HUES64 (cell line): Measurements from ENCODE around the gene NFS1.
"Not testable (repeated sequence)": the region's sequence is repeated elsewhere in the genome, so short reads cannot be mapped to it uniquely, and the experiment has no call there.

ENCODE experiments used
- H3K27ac ChIP-seq: 2 replicates; pipeline ENCODE4 v1.7.0; 2013; ENCODE audit warnings: low read depth, low read length, inconsistent platforms
- H3K27me3 ChIP-seq: 2 replicates; pipeline ENCODE4 v1.6.1; 2013; ENCODE audit warnings: mild to moderate bottlenecking, low read length; ENCODE audit not compliant: insufficient read depth
- H3K36me3 ChIP-seq: 2 replicates; pipeline ENCODE4 v1.6.1; 2013; ENCODE audit warnings: mild to moderate bottlenecking, low read length; ENCODE audit not compliant: insufficient read depth
- H3K4me1 ChIP-seq: 2 replicates; pipeline ENCODE4 v1.6.1; 2013; ENCODE audit warnings: mild to moderate bottlenecking, low read length, moderate library complexity; ENCODE audit not compliant: insufficient read depth
- H3K4me3 ChIP-seq: 2 replicates; pipeline ENCODE4 v1.5.1; 2013; ENCODE audit warnings: mild to moderate bottlenecking, low read length, moderate library complexity
- H3K9ac ChIP-seq: 2 replicates; pipeline ENCODE4 v1.6.1; 2013; ENCODE audit warnings: mild to moderate bottlenecking, low read depth, low read length
- H3K9me3 ChIP-seq: 2 replicates; pipeline ENCODE4 v1.6.1; 2013; ENCODE audit warnings: low read depth, low read length; ENCODE audit not compliant: insufficient read depth
- WGBS: fragments of 150-250, 120-280 bp; methylation state at CpG from one replicate; pipeline ENCODE4 v1.1.7; 2013; ENCODE audit warnings: missing lambda C conversion rate; 5-methylcytosine and 5-hydroxymethylcytosine counted together

NFS1 gene

GRCh38 chr20:35716330-35716729 lies 17.2 kb upstream of the NFS1 start:
- Histone ChIP-seq H3K9me3 (no peaks in the 10 kb centered on the region), H3K27me3 (no peaks in the 10 kb centered on the region), H3K36me3 (peaks cover 100% of the 10 kb centered on the region), H3K4me1 (no peaks in the 10 kb centered on the region), H3K27ac (no peak overlapping the region), H3K4me3 (no peak overlapping the region), H3K9ac (no peak overlapping the region)
- 97% methylated on average over 4 of the region's 4 CpGs for WGBS

GRCh38 chr20:35715652-35716051 lies 16.5 kb upstream of the NFS1 start:
- no peaks in the 10 kb centered on the region for H3K9me3 ChIP-seq
- H3K36me3 ChIP-seq = peaks cover 100% of the 10 kb centered on the region

GRCh38 chr20:35714127-35714526 lies 15.0 kb upstream of the NFS1 start:
- no peak overlapping the region for H3K9ac ChIP-seq
- H3K9me3 ChIP-seq = no peaks in the 10 kb centered on the region
- H3K27ac ChIP-seq = no peak overlapping the region
- no peak overlapping the region for H3K4me3 ChIP-seq
- H3K4me1 ChIP-seq = no peaks in the 10 kb centered on the region
- peaks cover 100% of the 10 kb centered on the region for H3K36me3 ChIP-seq
- 96% methylated on average over 4 of the region's 4 CpGs for WGBS
- no peaks in the 10 kb centered on the region for H3K27me3 ChIP-seq

More at GRCh38 chr20:35715652-35716051, 16.5 kb upstream of the NFS1 start:
- no peaks in the 10 kb centered on the region for H3K4me1 ChIP-seq
- no peaks in the 10 kb centered on the region for H3K27me3 ChIP-seq
- H3K4me3 ChIP-seq = no peak overlapping the region
- WGBS = 98% methylated on average over 2 of the region's 2 CpGs
- no peak overlapping the region for H3K9ac ChIP-seq
- no peak overlapping the region for H3K27ac ChIP-seq

- H3K36me3 ChIP-seq = peaks cover 100% of the 10 kb centered on the region
Measured at GRCh38 chr20:35713120-35713519, 14.0 kb upstream of the NFS1 start.

GRCh38 chr20:35711588-35712209 lies 12.5 kb upstream of the NFS1 start:
- 99% methylated on average over 6 of the region's 6 CpGs for WGBS
- Histone ChIP-seq H3K4me1 (no peaks in the 10 kb centered on the region), H3K36me3 (peaks cover 100% of the 10 kb centered on the region), H3K9ac (no peak overlapping the region), H3K27ac (no peak overlapping the region), H3K27me3 (no peaks in the 10 kb centered on the region), H3K4me3 (no peak overlapping the region), H3K9me3 (no peaks in the 10 kb centered on the region)

More at GRCh38 chr20:35713120-35713519, 14.0 kb upstream of the NFS1 start:
- H3K4me3 ChIP-seq, H3K4me1 ChIP-seq, H3K27me3 ChIP-seq, H3K9ac ChIP-seq, H3K9me3 ChIP-seq, H3K27ac ChIP-seq: not testable (repeated sequence)
- 96% methylated on average over 9 of the region's 9 CpGs for WGBS

- no peak overlapping the region for H3K27ac ChIP-seq
- H3K9me3 ChIP-seq = no peaks in the 10 kb centered on the region
- no peak overlapping the region for H3K4me3 ChIP-seq
- no peaks in the 10 kb centered on the region for H3K27me3 ChIP-seq
- H3K4me1 ChIP-seq = no peaks in the 10 kb centered on the region
- WGBS = 90% methylated on average over 2 of the region's 6 CpGs
- no peak overlapping the region for H3K9ac ChIP-seq
- peaks cover 100% of the 10 kb centered on the region for H3K36me3 ChIP-seq
Measured at GRCh38 chr20:35710884-35711587, 11.9 kb upstream of the NFS1 start.

- no peak overlapping the region for H3K27ac ChIP-seq
- H3K36me3 ChIP-seq = peaks cover 100% of the 10 kb centered on the region
- H3K4me3 ChIP-seq = no peak overlapping the region
- H3K9ac ChIP-seq = no peak overlapping the region
- no peaks in the 10 kb centered on the region for H3K9me3 ChIP-seq
- H3K27me3 ChIP-seq = no peaks in the 10 kb centered on the region
- H3K4me1 ChIP-seq = no peaks in the 10 kb centered on the region
Measured at GRCh38 chr20:35710039-35710438, 10.9 kb upstream of the NFS1 start.

GRCh38 chr20:35709259-35709658 lies 10.1 kb upstream of the NFS1 start:
- H3K27ac ChIP-seq = peak overlapping the region; percentile 34; the same call in 1 of the 2 replicates
- H3K9ac ChIP-seq = no peak overlapping the region
- H3K27me3 ChIP-seq = no peaks in the 10 kb centered on the region
- H3K36me3 ChIP-seq = peaks cover 100% of the 10 kb centered on the region
- no peaks in the 10 kb centered on the region for H3K4me1 ChIP-seq
- no peak overlapping the region for H3K4me3 ChIP-seq
- WGBS = no CpG with 5 or more reads among the region's 1 CpG
- H3K9me3 ChIP-seq = no peaks in the 10 kb centered on the region

- Histone ChIP-seq H3K27ac (no peak overlapping the region; the same call in 1 of the 2 replicates), H3K27me3 (no peaks in the 10 kb centered on the region), H3K36me3 (peaks cover 100% of the 10 kb centered on the region), H3K4me3 (no peak overlapping the region), H3K9ac (no peak overlapping the region), H3K9me3 (no peaks in the 10 kb centered on the region), H3K4me1 (no peaks in the 10 kb centered on the region)
- 97% methylated on average over 1 of the region's 1 CpG for WGBS
Measured at GRCh38 chr20:35708502-35708901, 9.3 kb upstream of the NFS1 start.

- H3K27me3 ChIP-seq, H3K4me3 ChIP-seq: not testable (repeated sequence)
- 95% methylated on average over 14 of the region's 17 CpGs for WGBS
Measured at GRCh38 chr20:35706591-35707529, 7.7 kb upstream of the NFS1 start.

GRCh38 chr20:35705894-35706293 lies 6.7 kb upstream of the NFS1 start:
- H3K4me3 ChIP-seq, H3K4me1 ChIP-seq, H3K27ac ChIP-seq, H3K27me3 ChIP-seq, H3K9me3 ChIP-seq, H3K9ac ChIP-seq: not testable (repeated sequence)
- WGBS = 96% methylated on average over 11 of the region's 11 CpGs
- peaks cover 96% of the 10 kb centered on the region for H3K36me3 ChIP-seq

More at GRCh38 chr20:35706591-35707529, 7.7 kb upstream of the NFS1 start:
- H3K9ac ChIP-seq, H3K4me1 ChIP-seq, H3K27ac ChIP-seq, H3K9me3 ChIP-seq: not testable (repeated sequence)
- peaks cover 100% of the 10 kb centered on the region for H3K36me3 ChIP-seq
